H1 (cell line): ENCODE measurements around the gene TRPC4. TPM values are rescaled to one million over a fixed set of nuclear protein-coding genes. Genes with fewer than 3 reads are reported as not detected.

Experiments used
- CTCF ChIA-PET: fragments of 300-600 bp; sonication (Branson Sonifier 250); formaldehyde crosslinking; loops from one replicate; lab custom pipeline; 2021; ENCODE audit not compliant: partially characterized antibody; lab: Charles Lee
- POLR2A ChIA-PET: fragments of 300-600 bp; sonication (Branson Sonifier 250); formaldehyde crosslinking; loops from one replicate; lab custom pipeline; 2021; ENCODE audit warnings: inconsistent platforms; ENCODE audit not compliant: partially characterized antibody; lab: Charles Lee
- DNase-seq, 2 experiments: peaks; one replicate each; pipeline versions ENCODE4 v3.0.0 to v3.0.0-alpha.2; 2010 to 2022; ENCODE audit warnings: low spot score in 2 of 2, low read depth in 1 of 2, mixed read lengths in 1 of 2
- FAIRE-seq: peaks from 2 replicates; lab custom pipeline; 2011; peaks lifted over from hg19 to GRCh38; lab: Jason Lieb, UNC
- H2AFZ ChIP-seq: 2 replicates; pipeline ENCODE4 v1.8.1; 2012; ENCODE audit warnings: low read length, inconsistent platforms
- H2AK5ac ChIP-seq: 2 replicates; pipeline ENCODE4 v1.6.1; 2013; ENCODE audit warnings: low read depth, low read length
- H2BK120ac ChIP-seq: replicated peaks from 2 replicates; pipeline ENCODE3; 2013; ENCODE audit warnings: low read depth, low read length, inconsistent platforms
- H2BK12ac ChIP-seq: 2 replicates; pipeline ENCODE4 v1.6.1; 2013; ENCODE audit warnings: low read depth, low read length
- H2BK15ac ChIP-seq: 2 replicates; pipeline ENCODE4 v1.6.1; 2013; ENCODE audit warnings: low read length
- H2BK20ac ChIP-seq: 2 replicates; pipeline ENCODE4 v1.6.1; 2013; ENCODE audit warnings: low read length
- H2BK5ac ChIP-seq: 2 replicates; pipeline ENCODE4 v1.6.1; 2013; ENCODE audit warnings: low read depth, low read length
- H3K14ac ChIP-seq: 2 replicates; pipeline ENCODE4 v1.6.1; 2013; ENCODE audit warnings: inconsistent platforms; ENCODE audit not compliant: insufficient read length
- H3K18ac ChIP-seq: 2 replicates; pipeline ENCODE4 v1.6.1; 2013; ENCODE audit warnings: low read length; ENCODE audit errors: extremely low read depth
- H3K23ac ChIP-seq: 2 replicates; pipeline ENCODE4 v1.6.1; 2013; ENCODE audit warnings: inconsistent platforms; ENCODE audit not compliant: insufficient read length
- H3K23me2 ChIP-seq: 2 replicates; pipeline ENCODE4 v1.6.1; 2013; ENCODE audit warnings: low read depth, low read length
- H3K27ac ChIP-seq: 2 replicates; pipeline ENCODE4 v1.6.1; 2011; ENCODE audit warnings: low read depth, low read length, inconsistent platforms
- H3K27me3 ChIP-seq, 4 experiments: replicated peaks in 1 of 4; 1 replicate in 1 of 4; 2 replicates in 3 of 4; pipeline versions ENCODE4 v1.6.1 to v1.8.1; 2011 to 2013; ENCODE audit warnings: low read length in 3 of 4, mild to moderate bottlenecking in 3 of 4, inconsistent platforms in 2 of 4, mixed read lengths in 2 of 4, moderate library complexity in 1 of 4; ENCODE audit not compliant: control insufficient read depth in 3 of 4, insufficient read depth in 3 of 4; ENCODE audit errors: extremely low read depth in 1 of 4
- H3K36me3 ChIP-seq, 4 experiments: 2 replicates each; pipeline versions ENCODE4 v1.6.1 to v1.8.1; 2011 to 2013; ENCODE audit warnings: mild to moderate bottlenecking in 4 of 4, low read length in 3 of 4, moderate library complexity in 2 of 4, control low read depth in 1 of 4, inconsistent platforms in 1 of 4; ENCODE audit not compliant: insufficient read depth in 4 of 4, control insufficient read depth in 2 of 4
- H3K4ac ChIP-seq: replicated peaks from 2 replicates; pipeline ENCODE3; 2013; ENCODE audit warnings: low read length, low read depth, mixed read lengths, inconsistent platforms; ENCODE audit not compliant: insufficient read length
- H3K4me1 ChIP-seq, 4 experiments: replicated peaks in 1 of 4; 1 replicate in 1 of 4; 2 replicates in 3 of 4; pipeline versions ENCODE4 v1.6.1 to v1.8.1; 2011 to 2013; ENCODE audit warnings: low read length in 3 of 4, inconsistent platforms in 2 of 4, mixed read lengths in 1 of 4; ENCODE audit not compliant: insufficient read depth in 4 of 4, control insufficient read depth in 3 of 4
- H3K4me2 ChIP-seq, 2 experiments: 2 replicates each; pipeline versions ENCODE4 v1.6.1 to v1.8.1; 2011 to 2013; ENCODE audit warnings: low read depth in 2 of 2, low read length in 2 of 2, control low read depth in 1 of 2, inconsistent platforms in 1 of 2, mild to moderate bottlenecking in 1 of 2; ENCODE audit not compliant: insufficient read depth in 1 of 2
- H3K4me3 ChIP-seq, 4 experiments: fragments of 200-600, 300-600 bp in 1 of 4; sonication (generic), shearing (Covaris generic), sonication (Bioruptor Twin) in 1 of 4; 2 replicates each; pipeline versions ENCODE4 v1.5.1 to v1.8.1; 2011 to 2016; ENCODE audit warnings: low read length in 4 of 4, low read depth in 3 of 4, control low read depth in 2 of 4, inconsistent platforms in 2 of 4, mild to moderate bottlenecking in 2 of 4, mixed read lengths in 1 of 4, moderate library complexity in 1 of 4; ENCODE audit not compliant: insufficient read depth in 2 of 4; ENCODE audit errors: extremely low read depth in 1 of 4
- H3K56ac ChIP-seq: replicated peaks from 2 replicates; pipeline ENCODE3; 2013; ENCODE audit warnings: low read depth, mild to moderate bottlenecking, mixed read lengths, low read length, inconsistent platforms; ENCODE audit not compliant: insufficient read length
- H3K79me1 ChIP-seq: 2 replicates; pipeline ENCODE4 v1.6.1; 2013; ENCODE audit warnings: low read depth, low read length, control low read depth
- H3K79me2 ChIP-seq, 2 experiments: 2 replicates each; pipeline versions ENCODE4 v1.6.1 to v1.8.1; 2012 to 2013; ENCODE audit warnings: low read length in 2 of 2, mild to moderate bottlenecking in 2 of 2, inconsistent platforms in 1 of 2; ENCODE audit not compliant: insufficient read depth in 2 of 2, control insufficient read depth in 1 of 2
- H3K9ac ChIP-seq, 4 experiments: replicated peaks in 1 of 4; 1 replicate in 1 of 4; 2 replicates in 3 of 4; pipeline versions ENCODE4 v1.6.1 to v1.8.1; 2011 to 2013; ENCODE audit warnings: low read depth in 3 of 4, low read length in 3 of 4, control low read depth in 2 of 4, mild to moderate bottlenecking in 2 of 4, moderate library complexity in 2 of 4, inconsistent platforms in 1 of 4; ENCODE audit errors: extremely low read depth in 1 of 4
- H3K9me3 ChIP-seq, 2 experiments: 2 replicates each; pipeline versions ENCODE4 v1.6.1 to v1.8.1; 2012 to 2013; ENCODE audit warnings: mild to moderate bottlenecking in 2 of 2, moderate library complexity in 2 of 2, control low read depth in 1 of 2, inconsistent platforms in 1 of 2, low read depth in 1 of 2, low read length in 1 of 2, mixed read lengths in 1 of 2; ENCODE audit not compliant: insufficient read depth in 2 of 2
- H4K20me1 ChIP-seq, 2 experiments: replicated peaks in 1 of 2; 2 replicates each; pipeline versions ENCODE3 to v1.8.1; 2011 to 2013; ENCODE audit warnings: inconsistent platforms in 2 of 2, low read length in 2 of 2, mild to moderate bottlenecking in 1 of 2; ENCODE audit not compliant: insufficient read depth in 2 of 2, control insufficient read depth in 1 of 2
- H4K5ac ChIP-seq: 2 replicates; pipeline ENCODE4 v1.6.1; 2013; ENCODE audit warnings: low read length, low read depth, mixed read lengths, inconsistent platforms; ENCODE audit not compliant: insufficient read length
- H4K8ac ChIP-seq: 2 replicates; pipeline ENCODE4 v1.8.0; 2013; ENCODE audit warnings: mild to moderate bottlenecking, moderate library complexity, low read length, inconsistent platforms; ENCODE audit not compliant: insufficient read depth; ENCODE audit errors: extremely low read depth
- H4K91ac ChIP-seq: replicated peaks from 2 replicates; pipeline ENCODE3; 2013; ENCODE audit warnings: low read length, mixed read lengths, inconsistent platforms; ENCODE audit not compliant: insufficient read length
- BACH1 ChIP-seq: IDR thresholded peaks from 2 replicates; pipeline ENCODE4 v1.6.1; 2012; ENCODE audit warnings: low read length, improper control_type of control experiment
- CEBPB ChIP-seq: IDR thresholded peaks from 2 replicates; pipeline ENCODE4 v1.6.1; 2012; ENCODE audit warnings: low read depth, low read length
- TAF7 ChIP-seq: optimal IDR thresholded peaks from 2 replicates; pipeline ENCODE3; 2011; ENCODE audit warnings: low read depth, mild to moderate bottlenecking, inconsistent platforms, low read length, moderate library complexity, borderline replicate concordance
- WGBS, 2 experiments: shearing (Covaris generic) in 1 of 2; methylation state at CpG; one replicate each; pipeline versions ENCODE4 v1.1.6 to v1.1.7; 2013 to 2015; ENCODE audit warnings: low lambda C conversion rate in 2 of 2, mixed read lengths in 2 of 2, inconsistent platforms in 1 of 2, low coverage in 1 of 2, missing lambda C conversion rate in 1 of 2; ENCODE audit not compliant: insufficient replicate concordance in 2 of 2, insufficient coverage in 1 of 2, insufficient read length in 1 of 2; ENCODE audit errors: extremely low coverage in 1 of 2, missing lambda C conversion rate in 1 of 2; 5-methylcytosine and 5-hydroxymethylcytosine counted together
- polyA plus RNA-seq, 7 experiments: library from polyadenylated mRNA; depleted of rRNA in 3 of 7; stranded (reverse) in 5 of 7; unstranded in 2 of 7; fragments of >200 nt in 5 of 7; fragments of 200-250 nt in 2 of 7; gene quantifications; 1 replicate in 5 of 7; 2 replicates in 1 of 7; 4 replicates in 1 of 7; pipeline versions ENCODE4 v1.2.1 to v1.2.3, GENCODE V29; 2011 to 2013; ENCODE audit warnings: missing spikeins in 2 of 7, mixed read lengths in 2 of 7
- total RNA-seq: library from RNA; stranded (reverse); fragmentation: NEBNext Ultra II Directional; extraction: Animal tissue kit (Norgen Biotek cat#: 25700); gene quantifications from 2 replicates; pipeline ENCODE4 v1.2.1, GENCODE V29; 2021
- TF ChIP-seq, protein P1 (sequence below): IDR thresholded peaks from 2 replicates; pipeline ENCODE4 v1.6.1; 2011; ENCODE audit warnings: low read length, improper control_type of control experiment

The TRPC4 gene
- total and polyA plus RNA-seq, 2 of the 8 experiments (the other 6 are each of a cell fraction or from before 2014, with no cell fraction given) = 12.3 to 14.7 TPM

DNA sequence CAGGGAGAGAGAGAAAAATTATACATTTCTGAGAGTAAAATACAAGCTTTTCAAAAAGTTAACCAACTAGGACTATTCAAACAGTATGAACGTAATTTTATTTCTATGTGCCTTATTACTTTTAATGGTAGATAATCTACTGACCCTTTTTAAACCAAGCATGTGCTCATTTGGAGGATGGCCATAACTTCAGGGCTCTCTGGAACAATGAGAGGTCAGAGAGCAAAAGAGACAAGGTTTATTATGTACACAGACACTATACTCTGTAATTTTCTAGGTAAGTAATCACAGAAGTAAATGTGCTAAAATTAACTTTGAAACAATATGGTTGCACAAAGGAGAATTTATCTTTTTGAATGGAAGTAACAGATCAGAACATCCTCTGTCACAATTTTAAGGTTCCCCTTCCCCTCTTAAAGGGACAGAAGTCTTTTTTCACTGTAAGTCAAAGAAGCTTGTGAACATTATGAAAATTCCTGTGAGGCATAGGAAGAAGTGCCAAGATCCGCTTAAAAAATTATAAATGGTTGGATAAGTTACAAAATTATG lies 272.0 kb downstream of the TRPC4 start:
- no peak overlapping the region for H2AFZ ChIP-seq
- CTCF ChIA-PET = no interaction called here
- no peak overlapping the region for H3K9ac ChIP-seq

More for the DNA sequence above, 272.0 kb downstream of the TRPC4 start:
- no peaks in the 10 kb centered on the region for H4K20me1 ChIP-seq
- no peaks in the 10 kb centered on the region for H3K27me3 ChIP-seq
- H3K23me2 ChIP-seq = no peaks in the 10 kb centered on the region
- no peak overlapping the region for H4K5ac ChIP-seq
- no peak overlapping the region for H2BK15ac ChIP-seq
- H3K56ac ChIP-seq = no peak overlapping the region
- no peaks in the 10 kb centered on the region for H3K36me3 ChIP-seq
- no peaks in the 10 kb centered on the region for H3K9me3 ChIP-seq
- no peak overlapping the region for H3K18ac ChIP-seq
- no peak overlapping the region for H3K4me2 ChIP-seq
- DNase-seq (no peak), FAIRE-seq (no peak)
- no peak overlapping the region for H3K4ac ChIP-seq
- H4K8ac ChIP-seq = no peak overlapping the region
- no peak overlapping the region for H3K4me3 ChIP-seq
- no peaks in the 10 kb centered on the region for H3K79me1 ChIP-seq
- H3K14ac ChIP-seq = no peak overlapping the region
- no peak overlapping the region for H2BK20ac ChIP-seq
- H2AK5ac ChIP-seq = no peak overlapping the region
- POLR2A ChIA-PET = interaction anchor here (0.6 kb wide), 1 partner anchor 462 kb away, joined by 4 read pairs; no protein-coding TSS in a partner anchor
- H3K4me1 ChIP-seq = peaks cover 0 to 10% (median 1%) of the 10 kb centered on the region in 4 experiments; a peak in 2 of 7 replicates
- no peak for TF ChIP-seq CEBPB
- TF ChIP-seq, protein P1, sequence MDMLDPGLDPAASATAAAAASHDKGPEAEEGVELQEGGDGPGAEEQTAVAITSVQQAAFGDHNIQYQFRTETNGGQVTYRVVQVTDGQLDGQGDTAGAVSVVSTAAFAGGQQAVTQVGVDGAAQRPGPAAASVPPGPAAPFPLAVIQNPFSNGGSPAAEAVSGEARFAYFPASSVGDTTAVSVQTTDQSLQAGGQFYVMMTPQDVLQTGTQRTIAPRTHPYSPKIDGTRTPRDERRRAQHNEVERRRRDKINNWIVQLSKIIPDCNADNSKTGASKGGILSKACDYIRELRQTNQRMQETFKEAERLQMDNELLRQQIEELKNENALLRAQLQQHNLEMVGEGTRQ = no peak
- no peak for TF ChIP-seq BACH1
- TF ChIP-seq TAF7 = no peak
- H3K79me2 ChIP-seq = no peaks in the 10 kb centered on the region
- H2BK120ac ChIP-seq = no peak overlapping the region
- H3K23ac ChIP-seq = no peak overlapping the region
- 67% methylated on average over 2 of the region's 2 CpGs; no CpG with 5 or more reads in 1 of the 2 experiments for WGBS, 2 experiments
- H2BK5ac ChIP-seq = no peak overlapping the region
- H3K27ac ChIP-seq = no peak overlapping the region
- no peak overlapping the region for H2BK12ac ChIP-seq
- H4K91ac ChIP-seq = no peak overlapping the region
